Upper lobe of right lung (tissue), 1 donor: ENCODE measurements around the gene TENM4. TPM values are rescaled to one million over a fixed set of nuclear protein-coding genes. Genes with fewer than 3 reads are reported as not detected.

ENCODE experiments used
- ATAC-seq: fragments of 200-7000 bp; cut with Tn5 transposase; one replicate; pipeline ENCODE4 v1.9.1; 2020; ENCODE audit warnings: mild to moderate bottlenecking, moderate library complexity
- DNase-seq: peaks from one replicate; pipeline ENCODE4 v3.0.0-alpha.2; 2020
- H3K27ac ChIP-seq: fragments of 200-600 bp; one replicate; pipeline ENCODE4 v1.8.0; 2022
- H3K27me3 ChIP-seq: fragments of 200-600 bp; one replicate; pipeline ENCODE4 v1.8.0; 2022; ENCODE audit warnings: mild to moderate bottlenecking
- H3K36me3 ChIP-seq: fragments of 200-600 bp; one replicate; pipeline ENCODE4 v1.8.0; 2022
- H3K4me1 ChIP-seq: fragments of 200-600 bp; one replicate; pipeline ENCODE4 v1.8.0; 2022
- H3K4me3 ChIP-seq: fragments of 200-600 bp; one replicate; pipeline ENCODE4 v1.8.0; 2022; ENCODE audit warnings: mild to moderate bottlenecking
- H3K9me3 ChIP-seq: fragments of 200-600 bp; one replicate; pipeline ENCODE4 v1.8.0; 2022
- intact Hi-C: fragments of 100-400 bp; cut with DNase I; formaldehyde crosslinking; loops from one replicate; pipeline ENCODE4 v1.11.0; 2022
- total RNA-seq: library from RNA; stranded (reverse); fragmentation: NEBNext Ultra II Directional; extraction: Animal tissue kit (Norgen Biotek cat#: 25700); gene quantifications from one replicate; pipeline ENCODE4 v1.2.1, GENCODE V29; 2021
- TF ChIP-seq, protein P1 (sequence below): fragments of 200-600 bp; IDR thresholded peaks from one replicate; pipeline ENCODE4 v1.8.0; 2022; ENCODE audit warnings: antibody characterized with exemption
- donor health status: DM: no; HTN: yes; CAD: no; lungs with severe emphysema.

TENM4 gene
- total RNA-seq, 1 donor from 2014 or later: 4.3 TPM

DNA sequence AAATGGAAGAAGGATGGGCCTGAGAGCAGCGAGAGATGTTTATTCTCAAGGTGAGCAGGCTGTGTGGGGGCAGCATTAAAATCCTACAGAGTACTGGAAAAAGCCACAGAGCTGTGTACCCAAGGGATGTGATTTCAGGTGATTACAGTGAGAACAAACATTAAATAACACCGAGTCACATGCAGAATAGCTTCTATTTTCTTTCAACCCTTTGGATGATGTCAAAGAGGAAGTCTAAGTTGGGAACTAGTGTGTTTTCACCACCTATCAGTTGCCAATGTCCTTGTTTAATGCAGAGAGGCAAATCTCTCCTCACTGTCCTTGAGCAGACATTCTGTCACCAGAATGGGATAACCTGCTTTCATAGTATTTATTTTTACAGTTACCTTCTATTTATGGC, 486.6 kb downstream of the TENM4 start:
- DNase-seq (no peak), ATAC-seq (no peak)
- intact Hi-C loops: no loop called here
- TF ChIP-seq, protein P1, sequence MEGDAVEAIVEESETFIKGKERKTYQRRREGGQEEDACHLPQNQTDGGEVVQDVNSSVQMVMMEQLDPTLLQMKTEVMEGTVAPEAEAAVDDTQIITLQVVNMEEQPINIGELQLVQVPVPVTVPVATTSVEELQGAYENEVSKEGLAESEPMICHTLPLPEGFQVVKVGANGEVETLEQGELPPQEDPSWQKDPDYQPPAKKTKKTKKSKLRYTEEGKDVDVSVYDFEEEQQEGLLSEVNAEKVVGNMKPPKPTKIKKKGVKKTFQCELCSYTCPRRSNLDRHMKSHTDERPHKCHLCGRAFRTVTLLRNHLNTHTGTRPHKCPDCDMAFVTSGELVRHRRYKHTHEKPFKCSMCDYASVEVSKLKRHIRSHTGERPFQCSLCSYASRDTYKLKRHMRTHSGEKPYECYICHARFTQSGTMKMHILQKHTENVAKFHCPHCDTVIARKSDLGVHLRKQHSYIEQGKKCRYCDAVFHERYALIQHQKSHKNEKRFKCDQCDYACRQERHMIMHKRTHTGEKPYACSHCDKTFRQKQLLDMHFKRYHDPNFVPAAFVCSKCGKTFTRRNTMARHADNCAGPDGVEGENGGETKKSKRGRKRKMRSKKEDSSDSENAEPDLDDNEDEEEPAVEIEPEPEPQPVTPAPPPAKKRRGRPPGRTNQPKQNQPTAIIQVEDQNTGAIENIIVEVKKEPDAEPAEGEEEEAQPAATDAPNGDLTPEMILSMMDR: no peak
- Histone ChIP-seq H3K4me3 (no peak overlapping the region), H3K4me1 (no peaks in the 10 kb centered on the region), H3K27ac (no peak overlapping the region), H3K27me3 (no peaks in the 10 kb centered on the region), H3K36me3 (no peaks in the 10 kb centered on the region), H3K9me3 (no peaks in the 10 kb centered on the region)

DNA sequence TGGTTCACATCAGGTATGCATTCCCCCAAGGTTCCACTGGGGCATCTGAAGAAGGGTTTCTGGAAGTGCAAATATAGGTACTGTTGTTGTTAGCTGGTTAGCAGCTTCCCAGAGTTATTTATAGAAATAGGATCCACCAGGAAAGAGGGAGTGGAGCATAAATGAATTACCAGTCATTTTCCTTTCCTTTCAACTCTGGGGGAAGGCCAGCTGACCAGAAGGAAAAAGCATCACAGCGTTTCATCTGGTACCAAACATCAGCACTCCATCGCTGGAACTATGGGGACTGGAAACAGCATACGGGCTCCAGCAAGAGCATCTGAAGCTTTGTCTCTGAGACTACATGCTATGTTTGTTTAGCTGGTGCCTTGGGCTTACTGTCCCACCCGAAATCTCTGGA, 487.9 kb downstream of the TENM4 start:
- DNase-seq (no peak), ATAC-seq (no peak)
- no peaks in the 10 kb centered on the region for H3K27me3 ChIP-seq
- H3K4me3 ChIP-seq: no peak overlapping the region
- no peaks in the 10 kb centered on the region for H3K4me1 ChIP-seq
- intact Hi-C loops: no loop called here
- H3K27ac ChIP-seq: no peak overlapping the region
- H3K36me3 ChIP-seq: no peaks in the 10 kb centered on the region
- TF ChIP-seq, protein P1: no peak
- H3K9me3 ChIP-seq: no peaks in the 10 kb centered on the region

DNA sequence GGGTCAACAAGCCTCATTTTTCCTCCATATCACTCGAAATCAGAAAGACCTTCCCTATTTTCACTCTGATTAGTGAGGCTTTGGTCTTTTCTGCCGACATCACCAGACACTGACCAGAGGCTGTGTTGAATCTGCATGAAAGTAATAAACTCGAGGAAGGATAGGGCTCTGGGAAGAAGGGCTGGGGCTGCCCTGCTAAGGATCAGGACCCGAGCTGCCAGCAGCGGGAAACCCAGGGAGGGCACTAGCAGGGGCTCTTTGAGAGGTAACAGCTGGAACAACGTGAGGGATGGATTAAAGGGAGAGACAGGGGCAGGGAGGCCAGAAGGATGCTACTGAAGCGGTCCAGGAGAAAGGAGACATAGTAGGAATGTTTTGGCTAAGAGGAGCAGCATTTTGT, 488.7 kb downstream of the TENM4 start:
- Histone ChIP-seq H3K27ac (no peak overlapping the region), H3K27me3 (no peaks in the 10 kb centered on the region), H3K4me3 (no peak overlapping the region), H3K4me1 (no peaks in the 10 kb centered on the region), H3K9me3 (no peaks in the 10 kb centered on the region), H3K36me3 (no peaks in the 10 kb centered on the region)
- ATAC-seq: no peak
- DNase-seq: no peak
- TF ChIP-seq, protein P1: no peak
- intact Hi-C loops: no loop called here

DNA sequence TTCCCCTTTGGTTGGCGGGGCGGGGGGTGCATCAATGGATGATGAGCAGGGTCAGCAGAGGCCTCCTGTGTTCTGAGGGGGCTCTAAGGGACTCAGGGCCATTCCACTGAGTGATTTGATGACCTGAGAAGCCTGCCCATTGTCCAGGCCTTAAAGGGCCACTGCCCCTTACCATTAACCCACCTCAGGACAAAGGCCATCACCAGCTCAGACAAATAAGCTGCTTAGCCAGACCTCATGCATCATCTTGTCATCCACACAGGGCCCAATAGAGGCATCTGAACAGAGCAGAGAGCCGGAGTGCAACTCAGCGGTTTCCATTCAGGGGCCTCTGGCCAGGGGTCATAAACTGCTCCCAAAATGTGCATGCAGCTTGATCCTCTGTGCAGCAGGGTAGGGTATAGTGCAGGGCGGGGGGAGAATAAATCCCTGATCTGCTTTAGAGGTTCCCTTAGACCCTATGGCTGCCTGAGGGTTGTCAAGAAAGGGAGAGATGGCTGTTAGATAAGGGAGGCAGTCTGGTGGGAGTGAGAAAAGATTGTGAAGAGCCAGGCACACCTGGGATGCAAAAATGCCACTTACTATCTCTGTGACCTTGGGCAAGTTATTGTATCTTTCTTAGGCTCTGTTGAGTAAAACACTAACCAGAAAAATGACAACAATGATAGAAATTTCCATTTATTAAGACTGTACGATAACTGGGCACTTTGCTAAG, 490.7 kb downstream of the TENM4 start:
- Histone ChIP-seq H3K9me3 (no peaks in the 10 kb centered on the region), H3K4me1 (no peaks in the 10 kb centered on the region), H3K27ac (no peak overlapping the region), H3K36me3 (no peaks in the 10 kb centered on the region), H3K27me3 (no peaks in the 10 kb centered on the region), H3K4me3 (no peak overlapping the region)
- TF ChIP-seq, protein P1: no peak
- ATAC-seq (no peak), DNase-seq (no peak)
- intact Hi-C loops: no loop called here

DNA sequence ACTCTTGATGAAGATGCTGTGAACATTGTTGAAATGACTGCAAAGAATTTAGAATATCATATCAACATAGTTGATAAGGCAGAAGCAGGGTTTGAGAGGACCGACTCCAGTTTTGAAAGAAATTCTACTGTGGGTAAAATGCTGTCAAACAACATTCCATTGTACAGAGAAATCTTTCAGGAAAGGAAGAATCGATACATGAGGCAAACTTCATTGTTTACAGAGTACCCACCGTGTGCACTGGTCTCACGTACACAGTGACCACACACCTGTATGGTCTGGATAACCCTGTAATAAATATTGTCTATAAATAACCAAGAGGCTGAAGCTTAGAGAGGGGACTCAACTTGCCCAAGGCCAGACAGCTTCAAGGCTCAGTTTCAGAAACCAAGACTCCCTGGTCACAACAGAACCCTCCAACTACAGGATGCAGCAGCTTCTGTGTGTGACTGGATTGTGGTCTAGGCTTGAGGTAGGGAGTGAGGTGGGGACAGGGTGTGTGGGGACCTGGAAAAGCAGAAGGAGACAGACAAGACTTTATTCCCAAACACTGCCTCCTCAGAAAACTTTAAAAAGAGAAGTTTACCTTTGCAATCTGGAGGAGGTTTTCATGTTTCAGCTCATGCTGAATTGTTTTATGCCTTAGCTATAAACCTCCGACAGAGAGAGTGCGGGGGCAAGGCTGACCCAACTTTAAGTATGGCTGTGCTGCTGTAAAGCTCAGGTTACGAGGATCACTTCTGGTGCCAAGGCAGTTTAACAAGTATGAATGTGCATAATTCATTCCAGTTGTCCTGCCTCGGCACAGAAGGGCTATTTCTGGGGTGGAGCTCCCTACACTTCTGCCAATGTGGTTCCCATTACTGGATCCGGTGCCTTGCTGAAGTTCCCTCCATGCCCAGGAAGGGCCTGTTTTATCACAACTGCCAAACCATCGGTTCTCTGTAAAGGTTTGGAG, 493.6 kb downstream of the TENM4 start:
- DNase-seq (no peak), ATAC-seq (no peak)
- TF ChIP-seq, protein P1: no peak
- intact Hi-C loops: no loop called here
- Histone ChIP-seq H3K27ac (no peak overlapping the region), H3K9me3 (no peaks in the 10 kb centered on the region), H3K4me3 (no peak overlapping the region), H3K4me1 (no peaks in the 10 kb centered on the region), H3K36me3 (no peaks in the 10 kb centered on the region), H3K27me3 (no peaks in the 10 kb centered on the region)
